HepG2 (cell line): ENCODE data around the gene RPS10. TPM values are rescaled to one million over a fixed set of nuclear protein-coding genes. Genes with fewer than 3 reads are reported as not detected.
A peak's percentile ranks its signal among the peaks of the same experiment; 100 is the strongest.

ENCODE experiments used
- ATAC-seq: fragments of 200-7000 bp; cut with Tn5 transposase; 3 replicates; pipeline ENCODE4 v1.9.1; 2020; ENCODE audit warnings: mild to moderate bottlenecking, moderate library complexity
- BruUV-seq: library from RNA; stranded (reverse); fragments of 400-500 nt; replicated peaks from 2 replicates; lab custom pipeline; 2021; lab: Mats Ljungman, UMichigan
- CTCF ChIA-PET: fragments of 300-600 bp; formaldehyde crosslinking; extraction: SDS; loops from one replicate; lab custom pipeline; 2021; ENCODE audit warnings: low total read pairs, inconsistent platforms, low intra/inter-chr PET ratio; lab: Yijun Ruan, JAX
- POLR2A ChIA-PET: fragments of 350-600 bp; sonication (Branson Sonifier 250); formaldehyde crosslinking; loops from one replicate; lab custom pipeline; 2020; ENCODE audit warnings: antibody characterized with exemption, inconsistent platforms; lab: Yijun Ruan, JAX
- DNase-seq: peaks from one replicate; pipeline ENCODE4 v3.0.0-alpha.2; 2015; ENCODE audit warnings: low spot score
- FAIRE-seq: peaks from 3 replicates; lab custom pipeline; 2011; peaks lifted over from hg19 to GRCh38; lab: Jason Lieb, UNC
- H2AFZ ChIP-seq: one replicate; pipeline ENCODE4 v1.6.1; 2011; ENCODE audit warnings: low read length, inconsistent platforms
- H3K27ac ChIP-seq: fragments of 300-600 bp; 3 replicates; pipeline ENCODE4 v1.8.0; 2011; ENCODE audit warnings: mixed run types, mild to moderate bottlenecking, mixed read lengths, low read length, inconsistent platforms; ENCODE audit not compliant: insufficient read depth; ENCODE audit errors: extremely low read length
- H3K27me3 ChIP-seq, 2 experiments: fragments of 200-600 bp in 1 of 2; 2 replicates in 1 of 2; 3 replicates in 1 of 2; pipeline versions ENCODE4 v1.6.0 to v1.8.0; 2011; ENCODE audit warnings: low read length in 2 of 2, mild to moderate bottlenecking in 2 of 2, moderate library complexity in 2 of 2, inconsistent platforms in 1 of 2; ENCODE audit not compliant: insufficient read depth in 2 of 2, control insufficient read depth in 1 of 2
- H3K36me3 ChIP-seq, 2 experiments: fragments of 200-600 bp in 1 of 2; replicated peaks in 1 of 2; 2 replicates in 1 of 2; 3 replicates in 1 of 2; pipeline versions ENCODE4 v1.5.1 to v1.8.0; 2011; ENCODE audit warnings: low read length in 2 of 2, inconsistent platforms in 1 of 2; ENCODE audit not compliant: insufficient read depth in 2 of 2, control insufficient read depth in 1 of 2
- H3K4me1 ChIP-seq: 2 replicates; pipeline ENCODE4 v1.5.1; 2012; ENCODE audit warnings: low read length, inconsistent platforms; ENCODE audit not compliant: insufficient read depth
- H3K4me2 ChIP-seq: 2 replicates; pipeline ENCODE4 v1.6.0; 2011; ENCODE audit warnings: low read depth, low read length, inconsistent platforms
- H3K4me3 ChIP-seq, 3 experiments: fragments of 200-600 bp in 1 of 3; sonication (generic), shearing (Covaris generic) in 1 of 3; replicated peaks in 1 of 3; 2 replicates each; pipeline ENCODE4 v1.5.1; 2011 to 2016; ENCODE audit warnings: low read length in 3 of 3, inconsistent platforms in 2 of 3, low read depth in 2 of 3, mild to moderate bottlenecking in 2 of 3, control low read depth in 1 of 3, mixed read lengths in 1 of 3; ENCODE audit not compliant: insufficient read depth in 1 of 3
- H3K79me2 ChIP-seq: one replicate; pipeline ENCODE4 v1.6.1; 2011; ENCODE audit warnings: low read length, inconsistent platforms; ENCODE audit not compliant: insufficient read depth
- H3K9ac ChIP-seq: 2 replicates; pipeline ENCODE4 v1.6.0; 2011; ENCODE audit warnings: mild to moderate bottlenecking, low read depth, low read length, inconsistent platforms; ENCODE audit not compliant: insufficient read depth
- H3K9me3 ChIP-seq: 2 replicates; pipeline ENCODE4 v1.5.1; 2012; ENCODE audit warnings: mild to moderate bottlenecking, low read length
- H4K20me1 ChIP-seq: 2 replicates; pipeline ENCODE4 v1.6.0; 2011; ENCODE audit warnings: inconsistent platforms, mild to moderate bottlenecking, low read length, moderate library complexity; ENCODE audit not compliant: insufficient read depth
- DRAP1 ChIP-seq: IDR thresholded peaks from 2 replicates; pipeline ENCODE4 v1.6.1; 2016; ENCODE audit warnings: missing genetic modification reagents, missing compliant biosample characterization
- ELF1 ChIP-seq: sonication (generic); formaldehyde crosslinking; IDR thresholded peaks from 2 replicates; pipeline ENCODE4 v1.4.0; 2020; ENCODE audit warnings: missing genetic modification reagents
- HIVEP1 ChIP-seq: sonication (generic); formaldehyde crosslinking; IDR thresholded peaks from 2 replicates; pipeline ENCODE4 v1.4.0; 2020; ENCODE audit warnings: mild to moderate bottlenecking, missing genetic modification reagents
- KLF13 ChIP-seq: sonication (generic); formaldehyde crosslinking; IDR thresholded peaks from 2 replicates; pipeline ENCODE4 v1.4.0; 2020; ENCODE audit warnings: mild to moderate bottlenecking, missing genetic modification reagents
- MLLT10 ChIP-seq: sonication (generic); formaldehyde crosslinking; IDR thresholded peaks from 2 replicates; pipeline ENCODE4 v1.4.0; 2020; ENCODE audit warnings: missing genetic modification reagents
- NFIC ChIP-seq: IDR thresholded peaks from 2 replicates; pipeline ENCODE4 v1.6.1; 2012; ENCODE audit warnings: mild to moderate bottlenecking, low read length, inconsistent platforms
- RBFOX2 ChIP-seq: fragments of 200-400 bp; formaldehyde crosslinking; IDR thresholded peaks from 2 replicates; pipeline ENCODE4 v1.6.1; 2017; ENCODE audit warnings: low read depth, mild to moderate bottlenecking, low read length
- SMARCC2 ChIP-seq: fragments of 450-650 bp; IDR thresholded peaks from 2 replicates; pipeline ENCODE4 v1.6.1; 2017; ENCODE audit warnings: antibody characterized with exemption, mild to moderate bottlenecking
- SNRNP70 ChIP-seq: fragments of 200-400 bp; formaldehyde crosslinking; IDR thresholded peaks from 2 replicates; pipeline ENCODE4 v1.6.1; 2017; ENCODE audit warnings: mild to moderate bottlenecking, low read depth, low read length, moderate library complexity
- SRF ChIP-seq: IDR thresholded peaks from 2 replicates; pipeline ENCODE4 v1.6.1; 2011; ENCODE audit warnings: mild to moderate bottlenecking, low read depth, low read length, moderate library complexity
- SUZ12 ChIP-seq: fragments of 150-350 bp; IDR thresholded peaks from 2 replicates; pipeline ENCODE4 v1.6.1; 2014; ENCODE audit warnings: low read depth, low read length
- THAP7 ChIP-seq: sonication (generic); formaldehyde crosslinking; IDR thresholded peaks from 2 replicates; pipeline ENCODE4 v1.8.1; 2023; ENCODE audit warnings: mild to moderate bottlenecking, missing genetic modification reagents
- ZEB1 ChIP-seq: IDR thresholded peaks from 2 replicates; pipeline ENCODE4 v1.6.1; 2012; ENCODE audit warnings: mild to moderate bottlenecking, low read depth, inconsistent platforms; ENCODE audit not compliant: insufficient replicate concordance
- ZFP1 ChIP-seq: IDR thresholded peaks from 2 replicates; pipeline ENCODE4 v1.6.1; 2016
- ZNF124 ChIP-seq: sonication (generic); formaldehyde crosslinking; IDR thresholded peaks from 2 replicates; pipeline ENCODE4 v1.4.0; 2020; ENCODE audit warnings: missing genetic modification reagents
- ZNF17 ChIP-seq: sonication (generic); formaldehyde crosslinking; IDR thresholded peaks from 2 replicates; pipeline ENCODE4 v1.5.0; 2020; ENCODE audit warnings: mild to moderate bottlenecking, missing genetic modification reagents
- ZNF260 ChIP-seq: sonication (generic); formaldehyde crosslinking; IDR thresholded peaks from 2 replicates; pipeline ENCODE4 v1.4.0; 2020; ENCODE audit warnings: missing genetic modification reagents, low read depth, mild to moderate bottlenecking, borderline replicate concordance
- ZNF331 ChIP-seq: sonication (generic); formaldehyde crosslinking; IDR thresholded peaks from 2 replicates; pipeline ENCODE4 v1.4.0; 2020; ENCODE audit warnings: missing genetic modification reagents
- ZNF33A ChIP-seq: sonication (generic); formaldehyde crosslinking; IDR thresholded peaks from 2 replicates; pipeline ENCODE4 v1.5.1; 2020; ENCODE audit warnings: missing genetic modification reagents, mild to moderate bottlenecking, moderate library complexity, borderline replicate concordance
- ZNF562 ChIP-seq: sonication (generic); formaldehyde crosslinking; IDR thresholded peaks from 2 replicates; pipeline ENCODE4 v1.8.0; 2022; ENCODE audit warnings: missing genetic modification reagents, borderline replicate concordance
- WGBS: methylation state at CpG from one replicate; pipeline ENCODE4 v1.1.6; 2017; ENCODE audit warnings: low lambda C conversion rate; 5-methylcytosine and 5-hydroxymethylcytosine counted together
- in situ Hi-C: cut with HindIII; loops from 2 replicates; pipeline ENCODE4 v1.10.0; 2017; ENCODE audit warnings: low pct_unique_long_range_greater_than_20kb; ENCODE audit not compliant: extremely low pct_ligation_motif_present
- intact Hi-C: fragments of 100-400 bp; cut with micrococcal nuclease; formaldehyde crosslinking; loops from one replicate; pipeline ENCODE4 v1.10.0; 2022; ENCODE audit not compliant: unreplicated experiment
- polyA plus RNA-seq, 8 experiments: library from polyadenylated mRNA; depleted of rRNA in 3 of 8; stranded (reverse) in 7 of 8; unstranded in 1 of 8; fragments of >200 nt; fragmentation: Illumina TruSeq in 4 of 8; extraction: Trizol in 4 of 8; gene quantifications; 2 replicates each; pipeline versions ENCODE4 v1.2.1 to v1.2.3, GENCODE V29; 2011 to 2016; ENCODE audit warnings: low read depth in 4 of 8, missing spikeins in 1 of 8, mixed read lengths in 1 of 8; ENCODE audit not compliant: insufficient read depth in 1 of 8
- total RNA-seq, 5 experiments: library from RNA; depleted of rRNA; stranded (reverse); fragments of >200 nt; fragmentation: Illumina TruSeq; extraction: Trizol; gene quantifications; 2 replicates each; pipeline ENCODE4 v1.2.3, GENCODE V29; 2016; ENCODE audit warnings: low read depth in 1 of 5
- TF ChIP-seq, protein P1 (sequence below): sonication (generic); formaldehyde crosslinking; IDR thresholded peaks from 2 replicates; pipeline ENCODE4 v1.4.0; 2020; ENCODE audit warnings: missing genetic modification reagents

Gene RPS10
- total and polyA plus RNA-seq, 2 of the 13 experiments (the other 11 are each of a cell fraction or from before 2014, with no cell fraction given) = 2,909 to 4,648 TPM

DNA sequence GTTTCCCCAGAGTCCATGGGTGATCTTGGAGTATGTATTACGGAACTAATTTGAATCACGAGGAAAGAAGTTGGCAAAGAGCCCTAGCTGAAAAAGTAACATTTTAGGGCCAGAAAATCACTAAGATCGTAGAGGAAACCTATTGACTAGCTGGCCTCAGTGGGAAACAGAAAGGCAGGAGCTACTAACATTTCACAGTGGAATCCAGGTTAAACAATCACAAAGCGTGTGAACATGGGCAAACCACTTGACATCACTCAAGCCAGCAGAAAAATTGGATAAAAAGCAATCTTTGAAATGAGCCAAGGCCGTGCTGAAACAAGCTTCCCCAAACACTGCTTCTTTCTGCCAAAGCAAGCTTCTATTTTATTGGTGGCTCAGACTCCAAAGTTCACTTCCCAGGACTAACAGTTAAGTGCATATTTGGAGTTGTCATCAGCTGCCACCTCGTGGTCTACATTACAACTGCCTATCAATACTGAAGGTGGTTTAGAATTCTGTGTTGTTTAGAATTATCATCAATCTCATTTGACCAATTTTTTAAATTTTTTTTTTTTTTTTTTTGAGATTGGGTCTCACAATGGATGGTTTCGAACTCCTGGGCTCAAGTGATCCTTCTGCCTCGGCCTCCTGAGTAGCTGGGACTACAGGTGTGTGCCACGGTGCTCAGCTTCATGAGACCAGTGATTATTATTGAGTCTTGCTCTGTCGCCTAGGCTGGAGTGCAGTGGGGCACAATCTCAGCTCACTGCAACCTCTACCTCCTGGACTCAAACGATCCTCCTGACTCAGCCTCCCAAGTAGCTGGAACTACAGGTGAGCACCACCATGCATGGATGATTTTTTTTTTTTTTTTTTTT is 10.6 kb downstream of the RPS10 start:
- peaks cover 49% of the 10 kb centered on the region for H3K4me1 ChIP-seq
- H3K4me2 ChIP-seq = peak overlapping the region; percentile 71
- H3K27me3 ChIP-seq = no peaks in the 10 kb centered on the region
- POLR2A ChIA-PET = interaction anchor here (0.6 to 6.7 kb wide), 27 partner anchors 9 to 719 kb away, joined by 3 to 100 read pairs (median 4); partner anchors contain the start of genes HMGA1, NUDT3, RPS10 and SMIM29
- DNase-seq (peak; percentile 99), FAIRE-seq (peak; percentile 95), ATAC-seq (peak; percentile 87)
- no peaks in the 10 kb centered on the region for H3K79me2 ChIP-seq
- no peaks in the 10 kb centered on the region for H3K9me3 ChIP-seq
- peaks cover 16 to 45% of the 10 kb centered on the region in 2 experiments for H3K36me3 ChIP-seq
- BruUV-seq = no TSS peak
- CTCF ChIA-PET = interaction anchor here (0.9 to 2.6 kb wide), 5 partner anchors 166 to 251 kb away, joined by 3 to 27 read pairs (median 8); partner anchors contain the start of gene SMIM29
- in situ Hi-C loops (loop anchor here (5.0 kb wide), 1 partner anchor 168 kb away; the partner anchor contains the start of gene SMIM29), intact Hi-C loops (loop anchor here (1.0 to 10.0 kb wide), 3 partner anchors 166 to 250 kb away; partner anchors contain the start of gene SMIM29)
- peak overlapping the region; percentile 82 for H3K27ac ChIP-seq
- H4K20me1 ChIP-seq = peaks cover 34% of the 10 kb centered on the region
- peak overlapping the region in 2 of 3 experiments; percentile 12 to 42; a peak in 3 of 6 replicates for H3K4me3 ChIP-seq
- WGBS = 30% methylated on average over 11 of the region's 11 CpGs
- H2AFZ ChIP-seq = no peak overlapping the region
- H3K9ac ChIP-seq = peak overlapping the region; percentile 50
- no peak for TF ChIP-seq ZNF33A (CRISPR knock-in tag)
- no peak for TF ChIP-seq ZNF562 (CRISPR knock-in tag)
- TF ChIP-seq SNRNP70 = no peak
- peak; percentile 62; the same call in 1 of the 2 replicates for TF ChIP-seq ZNF331 (CRISPR knock-in tag)
- no peak for TF ChIP-seq SUZ12
- TF ChIP-seq SMARCC2 = no peak
- no peak for TF ChIP-seq HIVEP1 (CRISPR knock-in tag)
- 0 out of 2 replicates have a peak, but pooled peaks have one; percentile 83 for TF ChIP-seq ZFP1 (CRISPR knock-in tag)
- TF ChIP-seq SRF = peak; percentile 90
- peak; percentile 59; the same call in 1 of the 2 replicates for TF ChIP-seq NFIC
- TF ChIP-seq THAP7 (CRISPR knock-in tag) = no peak
- no peak for TF ChIP-seq ZNF17 (CRISPR knock-in tag)
- TF ChIP-seq, protein P1, sequence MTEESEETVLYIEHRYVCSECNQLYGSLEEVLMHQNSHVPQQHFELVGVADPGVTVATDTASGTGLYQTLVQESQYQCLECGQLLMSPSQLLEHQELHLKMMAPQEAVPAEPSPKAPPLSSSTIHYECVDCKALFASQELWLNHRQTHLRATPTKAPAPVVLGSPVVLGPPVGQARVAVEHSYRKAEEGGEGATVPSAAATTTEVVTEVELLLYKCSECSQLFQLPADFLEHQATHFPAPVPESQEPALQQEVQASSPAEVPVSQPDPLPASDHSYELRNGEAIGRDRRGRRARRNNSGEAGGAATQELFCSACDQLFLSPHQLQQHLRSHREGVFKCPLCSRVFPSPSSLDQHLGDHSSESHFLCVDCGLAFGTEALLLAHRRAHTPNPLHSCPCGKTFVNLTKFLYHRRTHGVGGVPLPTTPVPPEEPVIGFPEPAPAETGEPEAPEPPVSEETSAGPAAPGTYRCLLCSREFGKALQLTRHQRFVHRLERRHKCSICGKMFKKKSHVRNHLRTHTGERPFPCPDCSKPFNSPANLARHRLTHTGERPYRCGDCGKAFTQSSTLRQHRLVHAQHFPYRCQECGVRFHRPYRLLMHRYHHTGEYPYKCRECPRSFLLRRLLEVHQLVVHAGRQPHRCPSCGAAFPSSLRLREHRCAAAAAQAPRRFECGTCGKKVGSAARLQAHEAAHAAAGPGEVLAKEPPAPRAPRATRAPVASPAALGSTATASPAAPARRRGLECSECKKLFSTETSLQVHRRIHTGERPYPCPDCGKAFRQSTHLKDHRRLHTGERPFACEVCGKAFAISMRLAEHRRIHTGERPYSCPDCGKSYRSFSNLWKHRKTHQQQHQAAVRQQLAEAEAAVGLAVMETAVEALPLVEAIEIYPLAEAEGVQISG = no peak; the same call in 1 of the 2 replicates
- TF ChIP-seq DRAP1 (CRISPR knock-in tag) = 0 out of 2 replicates have a peak, but pooled peaks have one; percentile 59
- TF ChIP-seq KLF13 (CRISPR knock-in tag) = no peak
- TF ChIP-seq ZEB1 = peak; percentile 36
- peak; percentile 37 for TF ChIP-seq RBFOX2
- TF ChIP-seq MLLT10 = no peak
- peak; percentile 53; the same call in 1 of the 2 replicates for TF ChIP-seq ZNF124 (CRISPR knock-in tag)
- TF ChIP-seq ZNF260 (CRISPR knock-in tag) = no peak
- TF ChIP-seq ELF1 = 0 out of 2 replicates have a peak, but pooled peaks have one; percentile 6
